HepG2 (cell line): ENCODE data around the gene PPM1H. TPM values are rescaled to one million over a fixed set of nuclear protein-coding genes. Genes with fewer than 3 reads are reported as not detected.
A peak's percentile ranks its signal among the peaks of the same experiment; 100 is the strongest.

Experiments
- ARHGAP35 ChIP-seq: sonication (generic); formaldehyde crosslinking; IDR thresholded peaks from 2 replicates; pipeline ENCODE4 v1.9.0; 2022; ENCODE audit warnings: mild to moderate bottlenecking, inconsistent platforms, moderate library complexity, missing genetic modification reagents, borderline replicate concordance
- BRCA1 ChIP-seq: sonication (generic); formaldehyde crosslinking; IDR thresholded peaks from 2 replicates; pipeline ENCODE4 v1.4.0; 2020; ENCODE audit warnings: missing genetic modification reagents
- HDAC2 ChIP-seq: sonication (generic); formaldehyde crosslinking; IDR thresholded peaks from 2 replicates; pipeline ENCODE4 v1.4.0; 2020; ENCODE audit warnings: missing genetic modification reagents
- JDP2 ChIP-seq: sonication (generic); formaldehyde crosslinking; IDR thresholded peaks from 2 replicates; pipeline ENCODE4 v1.8.1; 2022; ENCODE audit warnings: missing genetic modification reagents, borderline replicate concordance
- LCORL ChIP-seq, 2 experiments: fragments of 450-650 bp in 1 of 2; sonication (generic) in 1 of 2; formaldehyde crosslinking in 1 of 2; IDR thresholded peaks; 2 replicates each; pipeline versions ENCODE4 v1.5.0 to v1.6.1; 2017 to 2020; ENCODE audit warnings: antibody characterized with exemption in 1 of 2, missing genetic modification reagents in 1 of 2
- NFIB ChIP-seq: sonication (generic); formaldehyde crosslinking; IDR thresholded peaks from 2 replicates; pipeline ENCODE4 v1.9.0; 2021; ENCODE audit warnings: missing genetic modification reagents, mild to moderate bottlenecking, borderline replicate concordance
- PCBP2 ChIP-seq: fragments of 200-400 bp; formaldehyde crosslinking; optimal IDR thresholded peaks from 2 replicates; pipeline ENCODE3; 2018; ENCODE audit warnings: low read length, low read depth; ENCODE audit not compliant: poor library complexity, severe bottlenecking
- RFX3 ChIP-seq: IDR thresholded peaks from 2 replicates; pipeline ENCODE4 v1.6.1; 2016; ENCODE audit warnings: missing biosample characterization, missing genetic modification reagents
- SALL2 ChIP-seq: sonication (generic); formaldehyde crosslinking; IDR thresholded peaks from 2 replicates; pipeline ENCODE4 v1.8.1; 2023; ENCODE audit warnings: mild to moderate bottlenecking, missing genetic modification reagents, inconsistent platforms
- SRSF4 ChIP-seq: fragments of 200-400 bp; formaldehyde crosslinking; IDR thresholded peaks from one replicate; pipeline ENCODE4 v1.6.1; 2018; ENCODE audit warnings: mild to moderate bottlenecking, low read depth, low read length, moderate library complexity; ENCODE audit not compliant: poor library complexity, severe bottlenecking
- TBX2 ChIP-seq: sonication (generic); formaldehyde crosslinking; IDR thresholded peaks from 2 replicates; pipeline ENCODE4 v1.5.0; 2020; ENCODE audit warnings: missing genetic modification reagents, mild to moderate bottlenecking, borderline replicate concordance
- ZNF224 ChIP-seq: sonication (generic); formaldehyde crosslinking; IDR thresholded peaks from 2 replicates; pipeline ENCODE4 v1.5.0; 2020; ENCODE audit warnings: mild to moderate bottlenecking, missing genetic modification reagents
- ZNF484 ChIP-seq: sonication (generic); formaldehyde crosslinking; IDR thresholded peaks from 2 replicates; pipeline ENCODE4 v1.5.1; 2020; ENCODE audit warnings: mild to moderate bottlenecking, low read depth, missing genetic modification reagents, borderline replicate concordance
- ZNF562 ChIP-seq: sonication (generic); formaldehyde crosslinking; IDR thresholded peaks from 2 replicates; pipeline ENCODE4 v1.8.0; 2022; ENCODE audit warnings: missing genetic modification reagents, borderline replicate concordance
- ZNF782 ChIP-seq: sonication (generic); formaldehyde crosslinking; IDR thresholded peaks from 2 replicates; pipeline ENCODE4 v1.4.0; 2020; ENCODE audit warnings: missing genetic modification reagents, mild to moderate bottlenecking, borderline replicate concordance
- ZNF850 ChIP-seq: sonication (generic); formaldehyde crosslinking; conservative IDR thresholded peaks from 2 replicates; pipeline ENCODE4 v1.9.0; 2021; ENCODE audit warnings: mild to moderate bottlenecking, missing genetic modification reagents
- polyA plus RNA-seq, 8 experiments: library from polyadenylated mRNA; depleted of rRNA in 3 of 8; stranded (reverse) in 7 of 8; unstranded in 1 of 8; fragments of >200 nt; fragmentation: Illumina TruSeq in 4 of 8; extraction: Trizol in 4 of 8; gene quantifications; 2 replicates each; pipeline versions ENCODE4 v1.2.1 to v1.2.3, GENCODE V29; 2011 to 2016; ENCODE audit warnings: low read depth in 4 of 8, missing spikeins in 1 of 8, mixed read lengths in 1 of 8; ENCODE audit not compliant: insufficient read depth in 1 of 8
- total RNA-seq, 5 experiments: library from RNA; depleted of rRNA; stranded (reverse); fragments of >200 nt; fragmentation: Illumina TruSeq; extraction: Trizol; gene quantifications; 2 replicates each; pipeline ENCODE4 v1.2.3, GENCODE V29; 2016; ENCODE audit warnings: low read depth in 1 of 5
- TF ChIP-seq, protein P1 (sequence below): sonication (generic); formaldehyde crosslinking; IDR thresholded peaks from 2 replicates; pipeline ENCODE4 v1.5.0; 2020; ENCODE audit warnings: missing genetic modification reagents
- TF ChIP-seq, protein P2 (sequence below): sonication (generic); formaldehyde crosslinking; IDR thresholded peaks from 2 replicates; pipeline ENCODE4 v1.5.0; 2020; ENCODE audit warnings: missing genetic modification reagents
- TF ChIP-seq, protein P3 (sequence below): sonication (generic); formaldehyde crosslinking; IDR thresholded peaks from 2 replicates; pipeline ENCODE4 v1.5.1; 2020; ENCODE audit warnings: missing genetic modification reagents, mild to moderate bottlenecking, borderline replicate concordance
- TF ChIP-seq, protein P4 (sequence below): sonication (generic); formaldehyde crosslinking; IDR thresholded peaks from 2 replicates; pipeline ENCODE4 v1.4.0; 2020; ENCODE audit warnings: missing genetic modification reagents
- TF ChIP-seq, protein P5 (sequence below): sonication (generic); formaldehyde crosslinking; IDR thresholded peaks from 2 replicates; pipeline ENCODE4 v1.8.0; 2022; ENCODE audit warnings: mild to moderate bottlenecking, missing genetic modification reagents, borderline replicate concordance

The PPM1H gene
- total and polyA plus RNA-seq, 2 of the 13 experiments (the other 11 are each of a cell fraction or from before 2014, with no cell fraction given) = 29.1 to 38.1 TPM

DNA sequence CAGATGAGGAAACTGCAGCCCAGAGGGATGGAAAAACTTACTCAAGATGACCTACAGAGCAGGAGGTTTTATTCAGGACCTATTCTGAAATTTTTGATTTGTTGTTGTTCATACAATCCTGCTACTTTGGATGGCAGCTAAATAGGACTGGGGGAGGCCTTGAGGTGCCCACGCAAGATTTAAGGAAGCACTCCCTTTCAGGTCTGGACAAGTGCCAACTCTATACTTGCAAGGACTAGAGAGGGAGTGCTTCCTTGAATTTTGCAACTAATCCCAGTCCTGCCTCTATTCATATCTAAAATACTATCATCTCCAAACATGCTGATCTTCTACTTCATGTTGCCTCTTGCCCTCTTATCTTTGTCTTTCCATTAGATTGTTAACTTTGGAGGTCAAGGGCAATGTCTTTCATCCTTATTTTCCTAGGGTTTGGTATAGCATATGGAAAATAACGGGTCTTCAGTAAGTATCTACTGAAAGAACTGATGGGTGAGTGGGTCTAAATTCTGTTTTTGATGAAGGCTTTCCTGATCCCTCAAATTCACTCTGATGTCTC lies 28.6 kb upstream of the PPM1H start (continued):
- TF ChIP-seq ZNF782 (CRISPR knock-in tag) = no peak
- TF ChIP-seq RFX3 = no peak
- TF ChIP-seq LCORL (IDR thresholded peaks at IDR 0.05) = no peak
- no peak for TF ChIP-seq LCORL (CRISPR knock-in tag; IDR thresholded peaks at IDR 0.05)
- no peak for TF ChIP-seq NFIB
- TF ChIP-seq, protein P1, sequence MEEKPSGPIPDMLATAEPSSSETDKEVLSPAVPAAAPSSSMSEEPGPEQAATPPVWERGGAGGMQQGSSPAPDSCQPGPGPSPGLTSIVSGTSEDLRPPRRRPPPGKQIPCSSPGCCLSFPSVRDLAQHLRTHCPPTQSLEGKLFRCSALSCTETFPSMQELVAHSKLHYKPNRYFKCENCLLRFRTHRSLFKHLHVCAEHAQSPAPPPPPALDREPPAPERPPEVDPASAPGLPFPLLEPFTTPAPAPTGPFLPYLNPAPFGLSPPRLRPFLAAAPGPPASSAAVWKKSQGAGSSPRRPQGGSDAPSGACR (CRISPR knock-in tag) = no peak
- no peak for TF ChIP-seq SALL2 (CRISPR knock-in tag)
- no peak for TF ChIP-seq PCBP2
- TF ChIP-seq JDP2 (CRISPR knock-in tag) = no peak
- TF ChIP-seq ZNF224 = no peak
- TF ChIP-seq ZNF850 (CRISPR knock-in tag) = no peak
- no peak for TF ChIP-seq ZNF484 (CRISPR knock-in tag)
- TF ChIP-seq, protein P2, sequence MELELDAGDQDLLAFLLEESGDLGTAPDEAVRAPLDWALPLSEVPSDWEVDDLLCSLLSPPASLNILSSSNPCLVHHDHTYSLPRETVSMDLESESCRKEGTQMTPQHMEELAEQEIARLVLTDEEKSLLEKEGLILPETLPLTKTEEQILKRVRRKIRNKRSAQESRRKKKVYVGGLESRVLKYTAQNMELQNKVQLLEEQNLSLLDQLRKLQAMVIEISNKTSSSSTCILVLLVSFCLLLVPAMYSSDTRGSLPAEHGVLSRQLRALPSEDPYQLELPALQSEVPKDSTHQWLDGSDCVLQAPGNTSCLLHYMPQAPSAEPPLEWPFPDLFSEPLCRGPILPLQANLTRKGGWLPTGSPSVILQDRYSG = no peak
- no peak for TF ChIP-seq ZNF562 (CRISPR knock-in tag)
- TF ChIP-seq, protein P3, sequence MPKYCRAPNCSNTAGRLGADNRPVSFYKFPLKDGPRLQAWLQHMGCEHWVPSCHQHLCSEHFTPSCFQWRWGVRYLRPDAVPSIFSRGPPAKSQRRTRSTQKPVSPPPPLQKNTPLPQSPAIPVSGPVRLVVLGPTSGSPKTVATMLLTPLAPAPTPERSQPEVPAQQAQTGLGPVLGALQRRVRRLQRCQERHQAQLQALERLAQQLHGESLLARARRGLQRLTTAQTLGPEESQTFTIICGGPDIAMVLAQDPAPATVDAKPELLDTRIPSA (CRISPR knock-in tag) = no peak
- TF ChIP-seq TBX2 (CRISPR knock-in tag) = no peak
- TF ChIP-seq ARHGAP35 (CRISPR knock-in tag) = no peak
- TF ChIP-seq BRCA1 (CRISPR knock-in tag) = no peak
- TF ChIP-seq, protein P4, sequence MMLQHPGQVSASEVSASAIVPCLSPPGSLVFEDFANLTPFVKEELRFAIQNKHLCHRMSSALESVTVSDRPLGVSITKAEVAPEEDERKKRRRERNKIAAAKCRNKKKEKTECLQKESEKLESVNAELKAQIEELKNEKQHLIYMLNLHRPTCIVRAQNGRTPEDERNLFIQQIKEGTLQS (CRISPR knock-in tag) = no peak
- TF ChIP-seq SRSF4 = no peak
- TF ChIP-seq, protein P5, sequence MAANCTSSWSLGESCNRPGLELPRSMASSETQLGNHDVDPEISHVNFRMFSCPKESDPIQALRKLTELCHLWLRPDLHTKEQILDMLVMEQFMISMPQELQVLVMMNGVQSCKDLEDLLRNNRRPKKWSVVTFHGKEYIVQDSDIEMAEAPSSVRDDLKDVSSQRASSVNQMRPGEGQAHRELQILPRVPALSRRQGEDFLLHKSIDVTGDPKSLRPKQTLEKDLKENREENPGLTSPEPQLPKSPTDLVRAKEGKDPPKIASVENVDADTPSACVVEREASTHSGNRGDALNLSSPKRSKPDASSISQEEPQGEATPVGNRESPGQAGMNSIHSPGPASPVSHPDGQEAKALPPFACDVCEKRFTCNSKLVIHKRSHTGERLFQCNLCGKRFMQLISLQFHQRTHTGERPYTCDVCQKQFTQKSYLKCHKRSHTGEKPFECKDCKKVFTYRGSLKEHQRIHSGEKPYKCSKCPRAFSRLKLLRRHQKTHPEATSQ (CRISPR knock-in tag) = no peak
- TF ChIP-seq HDAC2 = 0 out of 2 replicates have a peak, but pooled peaks have one; percentile 18
